OCI-LY7 (cell line): Measurements from ENCODE around the gene COMMD9.

Source experiments
- CTCF ChIP-seq: fragments of 200-600 bp; sonication (generic); conservative IDR thresholded peaks from 2 replicates; pipeline ENCODE4 v1.5.1; 2014; ENCODE audit warnings: mild to moderate bottlenecking, antibody characterized with exemption, low read length, moderate library complexity, mixed read lengths
- EZH2phosphoT487 ChIP-seq: fragments of 200-600 bp; sonication (generic); IDR thresholded peaks from 2 replicates; pipeline ENCODE4 v1.6.1; 2018; ENCODE audit warnings: low read depth, borderline replicate concordance, mild to moderate bottlenecking, mixed run types, antibody characterized with exemption, low read length, moderate library complexity, mixed read lengths

DNA sequence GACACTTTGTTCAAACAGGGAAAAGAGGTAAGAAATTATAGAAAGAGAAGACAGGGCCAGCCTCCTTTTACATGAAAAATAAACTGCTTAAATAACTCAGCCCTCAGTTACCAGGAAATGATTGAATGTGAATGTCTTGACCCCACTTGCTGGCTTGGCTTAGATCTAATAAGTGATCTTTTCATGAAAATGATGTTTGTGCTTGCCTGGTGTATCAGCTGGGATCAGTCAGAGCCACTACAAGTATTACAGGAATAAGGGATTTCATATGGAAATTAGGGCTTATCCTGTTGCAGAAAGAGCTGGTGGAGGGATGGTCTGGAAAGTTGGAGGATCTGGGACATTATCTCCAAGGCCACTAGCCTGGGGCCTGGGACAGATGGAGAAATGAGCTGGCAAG, 51.8 kb downstream of the COMMD9 start:
- TF ChIP-seq CTCF (no peak), EZH2phosphoT487 (no peak)
